Stimulated activated CD4-positive, alpha-beta T cell treated with anti-CD3 and anti-CD28 coated beads, Interleukin-1b, Interleukin-23, amount 100 ng/mL, for 48 hours (primary cell): ENCODE measurements around the gene COX4I1.
"Not testable (repeated sequence)": the region's sequence is repeated elsewhere in the genome, so short reads cannot be mapped to it uniquely, and the experiment has no call there.

Experiments used
- DNase-seq: peaks from one replicate; pipeline ENCODE4 v3.0.0-alpha.2; 2020

Gene COX4I1

DNA sequence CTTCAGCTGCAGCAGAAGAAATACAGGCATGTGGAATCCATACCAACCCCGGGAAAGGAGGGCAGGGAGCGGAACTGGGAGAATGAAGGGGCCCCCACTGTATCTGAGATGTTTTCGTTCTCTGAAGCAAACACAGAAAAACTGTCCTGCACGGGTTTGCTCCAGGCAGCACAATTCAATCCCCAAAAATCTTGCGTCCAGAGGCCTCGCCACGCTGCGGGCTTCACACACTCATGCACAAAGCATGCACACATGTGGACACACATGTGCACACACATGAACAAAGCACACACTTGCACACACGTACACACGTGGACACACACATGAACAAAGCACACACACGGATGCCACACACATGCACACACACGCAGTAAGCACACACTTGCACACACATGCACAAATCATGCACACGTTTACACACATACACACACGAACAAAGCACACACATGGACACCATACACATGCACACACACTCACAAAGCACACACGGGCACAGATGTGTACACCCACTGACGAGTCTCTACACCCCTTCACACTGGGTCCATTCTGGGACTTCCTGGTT lies 27.3 kb downstream of the COX4I1 start:
- DNase-seq: no peak

DNA sequence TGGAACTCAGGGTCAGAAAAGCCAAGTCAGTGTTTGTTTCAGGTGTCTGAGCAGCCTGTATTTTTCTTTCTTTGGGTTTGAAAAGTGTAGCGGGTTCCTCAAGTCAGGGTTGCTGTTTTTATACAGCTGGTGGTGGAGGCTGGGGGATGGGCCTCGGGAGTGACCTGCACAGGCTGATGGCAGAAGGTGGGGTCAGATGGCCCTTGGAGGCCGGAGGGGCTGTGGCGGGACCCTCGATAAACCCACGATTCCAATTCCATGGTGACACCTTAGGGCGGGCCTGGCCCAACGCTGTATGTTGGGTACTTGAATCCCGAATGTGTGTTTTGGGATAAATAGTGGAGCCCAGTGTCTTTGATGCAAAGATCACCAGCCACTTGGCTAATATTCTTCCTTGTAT lies 28.7 kb downstream of the COX4I1 start:
- no peak for DNase-seq

DNA sequence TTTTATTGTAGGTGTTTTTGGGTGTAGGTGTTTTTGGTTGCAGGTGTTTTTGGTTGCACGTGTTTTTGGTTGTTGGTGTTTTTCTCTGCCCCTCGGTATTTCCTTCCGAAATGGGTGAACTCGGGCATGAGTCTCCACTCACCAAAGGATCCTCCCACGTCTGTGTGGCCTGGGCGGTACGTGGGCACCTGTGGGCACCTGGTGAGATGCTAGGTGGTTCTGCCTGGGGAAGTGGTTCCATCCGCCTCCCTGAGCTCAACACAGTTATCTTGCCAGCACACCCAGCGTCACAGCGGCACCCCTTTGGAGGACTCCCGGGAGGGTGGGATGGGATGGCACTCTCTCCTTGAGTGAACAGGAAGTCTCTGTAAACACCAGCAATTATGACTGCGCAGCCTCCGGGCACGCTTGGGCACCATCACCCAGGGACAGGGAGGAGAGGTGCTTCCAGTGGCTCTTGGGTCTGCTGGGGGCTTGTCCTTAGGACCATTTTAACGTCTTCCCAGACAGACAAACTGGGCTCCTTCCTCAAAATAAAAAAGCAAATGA lies 29.8 kb downstream of the COX4I1 start:
- DNase-seq: no peak

DNA sequence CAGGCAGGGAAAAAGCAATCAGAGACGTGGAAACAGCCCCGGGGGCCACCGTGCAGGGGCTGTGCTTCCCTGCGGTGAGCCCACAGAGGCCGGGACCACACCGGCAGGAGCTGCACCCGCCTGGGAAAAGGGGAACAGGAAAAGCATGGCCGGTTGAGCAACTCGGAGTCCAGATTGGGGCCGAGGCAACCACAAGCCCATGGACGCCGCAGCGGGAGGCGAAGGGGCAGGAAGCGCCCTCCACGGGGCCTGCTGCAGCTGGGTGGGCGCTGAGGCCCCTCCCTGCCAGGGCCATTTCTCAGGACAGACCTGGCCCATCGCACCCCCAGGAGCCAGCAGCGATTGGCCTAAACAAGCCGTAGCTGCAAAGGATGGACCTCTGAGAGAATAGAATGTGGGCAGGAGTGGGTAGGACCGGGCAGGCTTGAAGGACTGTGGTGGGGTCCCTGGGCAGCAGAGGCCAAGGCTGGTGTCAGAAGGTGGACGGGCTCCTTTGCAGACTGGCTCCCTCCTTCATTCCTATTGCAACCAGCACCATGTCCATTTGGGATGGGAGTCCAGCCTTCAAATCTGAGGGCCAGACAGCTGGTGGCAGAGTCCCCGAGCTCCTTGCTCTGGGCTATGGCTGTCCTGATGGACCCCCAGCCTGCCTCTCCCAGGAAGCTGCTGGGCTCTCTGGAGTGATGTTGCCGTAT lies 30.4 kb downstream of the COX4I1 start:
- DNase-seq: no peak

DNA sequence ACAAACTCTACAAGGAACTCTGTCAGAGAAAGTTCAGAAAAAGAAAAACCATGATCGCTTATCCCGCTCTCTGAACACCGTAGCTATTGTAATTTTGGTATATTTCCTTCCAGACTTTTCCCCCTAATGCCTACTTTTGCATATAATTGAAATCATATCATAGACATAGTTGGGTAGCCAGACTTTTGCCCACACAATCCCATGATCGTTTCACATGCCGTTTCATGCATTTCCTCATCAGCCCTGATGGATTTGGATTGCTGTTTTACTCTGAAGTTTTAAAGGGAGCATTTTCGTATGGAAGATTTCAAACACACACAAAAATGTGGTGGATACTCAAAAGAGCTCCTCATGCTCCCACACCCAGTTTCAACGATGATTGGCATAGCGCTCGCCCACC lies 31.3 kb downstream of the COX4I1 start:
- no peak for DNase-seq

DNA sequence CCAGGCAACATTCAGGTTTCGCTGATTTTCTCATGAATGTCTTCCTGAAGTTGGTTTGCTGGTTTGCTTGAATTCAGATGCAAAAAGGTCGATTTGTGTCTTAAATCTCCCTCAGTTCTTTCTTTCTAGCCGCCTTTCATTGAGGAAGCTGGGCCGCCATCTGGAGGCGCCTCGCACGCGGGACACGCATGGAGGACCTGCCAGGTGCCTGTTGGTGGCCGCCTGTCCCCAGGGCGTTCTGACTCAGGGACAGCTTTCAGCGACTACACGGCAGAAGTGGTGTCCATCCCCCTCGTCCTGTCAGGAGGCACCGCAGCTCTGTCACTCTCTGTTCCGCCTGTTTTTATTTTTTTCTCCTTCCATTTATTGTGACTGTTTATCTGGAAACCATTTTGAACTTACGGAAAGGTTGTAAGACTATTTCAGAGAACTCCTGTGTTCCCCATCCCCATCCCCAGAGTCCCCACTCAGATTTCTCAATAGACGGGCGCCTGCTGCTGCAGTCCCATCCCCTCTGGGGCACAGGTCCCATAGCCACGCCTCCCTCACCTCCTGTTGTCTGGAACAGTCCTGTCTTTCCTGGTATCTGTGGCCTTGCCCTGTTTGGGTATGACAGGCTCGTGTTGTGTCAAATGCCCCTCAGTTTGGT lies 33.2 kb downstream of the COX4I1 start:
- no peak for DNase-seq

DNA sequence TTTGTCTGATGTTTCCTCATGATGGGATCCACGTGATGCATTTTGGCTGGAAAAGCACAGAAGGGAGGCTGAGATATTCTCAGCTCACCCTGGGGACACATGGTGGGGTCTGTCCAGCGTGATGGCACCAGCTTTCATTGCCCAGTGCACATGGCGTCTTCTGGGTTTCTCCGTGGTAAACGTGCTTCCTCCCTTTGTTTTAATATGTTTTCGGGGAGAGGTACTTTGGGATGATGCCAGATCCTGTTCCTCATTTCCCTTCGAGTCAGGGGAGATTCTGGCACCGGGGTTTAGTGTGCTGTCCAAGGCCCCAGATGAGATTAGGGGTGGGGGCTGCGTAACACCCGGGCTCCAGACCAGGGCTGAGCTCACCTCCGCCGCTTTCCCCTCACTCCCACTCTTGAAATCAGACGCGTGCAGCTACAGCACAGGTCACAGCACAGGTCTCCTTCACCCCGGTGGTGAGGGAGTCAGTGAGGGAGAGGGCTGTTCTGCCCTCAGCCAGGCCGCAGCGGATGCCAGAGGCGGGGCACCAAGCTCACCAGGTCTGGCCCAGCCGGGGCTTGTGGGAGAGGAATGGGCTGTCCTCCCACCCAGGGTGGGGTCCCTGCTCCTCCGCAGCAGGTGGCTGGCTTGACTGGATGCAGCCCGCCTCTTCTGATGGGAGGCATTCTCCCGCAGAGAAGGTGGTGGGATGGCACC lies 33.9 kb downstream of the COX4I1 start:
- DNase-seq: no peak

DNA sequence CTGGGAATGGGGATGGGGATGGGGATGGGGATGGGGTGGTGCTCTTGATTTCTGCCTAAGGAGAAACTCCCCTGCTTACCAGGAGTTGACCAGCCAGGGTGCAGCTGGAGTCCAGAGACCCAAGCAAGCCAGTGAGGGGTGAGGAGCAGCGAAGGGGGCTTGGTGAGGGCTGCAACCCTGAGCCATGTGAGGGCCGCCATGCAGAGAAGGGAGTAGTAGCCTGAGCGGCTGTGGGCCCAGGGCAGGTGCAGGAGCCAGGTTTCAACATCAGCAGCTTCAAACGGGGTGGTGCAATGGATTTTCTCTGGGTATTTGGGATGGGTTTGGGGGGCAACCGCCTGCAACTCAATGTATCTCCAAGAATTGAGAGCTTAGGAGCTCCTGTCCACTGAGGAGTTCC lies 35.2 kb downstream of the COX4I1 start:
- no peak for DNase-seq

DNA sequence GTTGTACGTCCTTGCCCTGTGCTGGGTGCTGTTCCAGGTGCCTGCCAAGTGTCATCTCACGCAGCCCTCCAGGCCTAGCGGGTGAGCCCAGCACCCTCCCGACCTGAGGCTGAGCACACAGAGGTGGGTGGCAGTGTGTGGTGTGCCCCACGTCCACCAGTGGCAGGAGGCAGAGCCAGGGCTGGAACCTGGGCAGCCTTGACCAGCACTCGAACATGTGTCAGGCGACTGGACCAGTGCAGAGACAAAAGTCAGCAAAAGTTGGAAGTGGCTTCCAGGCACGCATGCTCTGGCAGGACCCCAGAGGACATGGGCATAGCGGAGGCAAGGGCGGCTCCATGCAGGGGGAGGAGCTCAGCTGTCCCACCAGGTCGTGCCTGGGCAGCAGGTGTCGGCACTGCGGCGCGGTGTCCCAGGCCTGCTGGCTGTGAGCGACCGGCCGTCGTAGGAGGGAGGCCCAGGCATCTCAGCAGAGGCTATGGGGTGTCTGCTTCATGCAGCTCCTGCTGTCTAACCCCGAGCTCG lies 35.8 kb downstream of the COX4I1 start:
- no peak for DNase-seq

DNA sequence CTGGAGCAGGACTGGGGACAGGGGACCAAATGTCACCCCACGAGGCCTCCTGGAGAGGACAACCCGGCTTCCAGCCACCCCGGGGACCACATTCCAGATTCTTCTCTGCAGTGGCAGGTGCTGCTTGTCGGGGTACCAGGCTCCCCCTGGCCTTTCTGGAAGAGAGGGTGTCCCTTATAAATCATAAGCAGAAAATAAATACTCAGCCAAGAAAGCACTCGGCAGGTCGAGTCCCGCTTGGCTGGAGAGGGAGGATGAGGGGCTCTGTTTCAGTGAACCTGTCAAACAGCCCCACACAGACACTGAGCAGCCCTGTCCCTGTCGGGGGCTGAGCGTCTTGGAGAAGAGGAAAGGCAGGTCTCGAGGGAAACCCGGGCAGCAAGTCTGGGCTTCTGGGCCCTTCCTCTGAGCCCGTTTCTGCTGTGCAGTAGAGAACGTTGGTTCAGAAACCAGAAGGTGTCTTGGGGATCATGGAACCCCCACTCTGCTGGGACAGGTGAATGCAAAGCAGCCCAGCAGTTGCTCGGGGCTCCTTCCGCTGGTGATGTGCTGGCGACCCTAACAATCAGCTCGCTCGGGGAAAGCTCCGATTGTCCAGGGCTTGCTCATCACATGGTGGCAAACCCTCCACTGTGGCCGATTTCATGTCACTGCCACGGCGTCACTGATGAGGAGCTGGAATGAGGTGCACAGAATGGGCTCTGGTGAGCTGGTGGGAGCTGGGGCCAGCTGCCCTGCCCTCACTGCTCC lies 36.6 kb downstream of the COX4I1 start:
- DNase-seq: no peak

DNA sequence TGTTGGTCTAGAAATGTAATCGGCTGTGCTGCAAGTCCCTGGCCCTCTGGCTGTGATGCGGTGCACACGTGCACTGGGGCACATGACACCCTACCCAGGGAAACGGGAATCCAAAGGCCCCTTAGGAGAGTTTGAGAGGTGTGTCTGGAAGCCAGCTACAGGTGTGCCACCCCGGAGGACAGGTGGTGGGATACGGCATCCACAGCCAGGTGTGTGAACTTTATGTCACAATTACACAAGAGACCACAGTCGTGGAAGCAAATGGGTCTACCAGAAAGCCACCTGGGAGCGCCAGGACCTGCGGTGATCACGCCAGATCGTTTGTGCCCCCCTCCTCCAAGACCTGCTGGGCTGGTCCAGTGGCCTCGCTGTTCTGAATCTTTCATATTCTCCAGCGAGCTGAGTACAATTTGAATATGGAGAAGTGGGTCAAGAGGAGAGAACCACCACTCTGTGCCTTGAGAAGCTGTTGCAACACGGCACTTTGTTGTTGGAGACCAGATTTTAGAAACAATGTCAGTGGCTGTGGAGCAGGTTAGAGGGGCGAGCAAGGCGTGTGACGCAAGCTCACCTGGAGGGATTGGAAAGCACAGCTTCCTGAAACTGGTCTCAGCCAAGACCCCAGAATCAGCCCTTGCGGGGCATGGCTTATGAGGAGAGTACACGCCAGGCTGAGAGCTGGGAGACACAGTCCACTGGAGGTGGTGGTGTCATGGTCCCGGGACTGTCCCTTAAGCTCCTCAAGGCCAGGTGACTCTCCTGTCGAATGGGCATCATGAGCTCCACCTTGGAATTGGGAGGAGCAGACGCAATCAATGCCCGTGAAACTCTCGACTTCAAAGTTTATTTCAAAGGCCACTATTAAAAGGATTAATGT lies 37.4 kb downstream of the COX4I1 start:
- no peak for DNase-seq

DNA sequence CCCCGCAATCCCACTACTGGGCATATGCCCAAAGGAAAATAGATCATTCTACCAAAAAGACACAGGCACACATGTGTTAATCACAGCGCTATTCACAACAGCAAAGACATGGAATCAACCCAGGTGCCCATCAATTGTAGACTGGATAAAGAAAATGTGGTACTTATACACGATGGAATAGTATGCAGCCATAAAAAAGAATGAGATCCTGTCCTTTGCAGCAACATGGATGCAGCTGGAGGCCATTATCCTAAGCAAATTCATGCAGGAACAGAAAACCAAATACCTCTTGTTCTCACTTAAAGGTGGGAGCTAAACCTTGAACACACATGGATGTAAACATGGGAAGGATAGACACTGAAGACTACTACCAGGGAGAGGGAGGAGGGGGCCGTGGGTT lies 38.2 kb downstream of the COX4I1 start:
- not testable (repeated sequence) for DNase-seq

DNA sequence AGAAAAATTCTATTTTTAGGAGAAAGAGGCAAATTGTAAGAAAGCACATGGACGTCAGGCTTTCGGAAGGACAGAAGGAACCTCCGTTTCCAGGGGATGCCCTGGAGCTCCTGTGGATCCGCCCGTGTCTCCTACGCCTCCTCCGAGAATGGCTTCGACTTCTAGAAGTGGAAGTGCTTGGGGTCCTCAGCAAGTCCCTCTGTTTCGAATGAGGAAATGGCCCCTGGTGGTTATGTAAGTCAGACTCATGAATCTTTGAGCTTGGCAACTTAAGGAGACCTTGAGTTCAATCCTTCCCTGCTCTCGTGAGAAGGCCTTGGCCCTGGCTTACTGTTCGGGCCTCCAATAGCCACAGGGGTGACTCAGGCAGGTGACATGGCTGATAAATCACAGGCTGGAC lies 38.9 kb downstream of the COX4I1 start:
- no peak for DNase-seq

DNA sequence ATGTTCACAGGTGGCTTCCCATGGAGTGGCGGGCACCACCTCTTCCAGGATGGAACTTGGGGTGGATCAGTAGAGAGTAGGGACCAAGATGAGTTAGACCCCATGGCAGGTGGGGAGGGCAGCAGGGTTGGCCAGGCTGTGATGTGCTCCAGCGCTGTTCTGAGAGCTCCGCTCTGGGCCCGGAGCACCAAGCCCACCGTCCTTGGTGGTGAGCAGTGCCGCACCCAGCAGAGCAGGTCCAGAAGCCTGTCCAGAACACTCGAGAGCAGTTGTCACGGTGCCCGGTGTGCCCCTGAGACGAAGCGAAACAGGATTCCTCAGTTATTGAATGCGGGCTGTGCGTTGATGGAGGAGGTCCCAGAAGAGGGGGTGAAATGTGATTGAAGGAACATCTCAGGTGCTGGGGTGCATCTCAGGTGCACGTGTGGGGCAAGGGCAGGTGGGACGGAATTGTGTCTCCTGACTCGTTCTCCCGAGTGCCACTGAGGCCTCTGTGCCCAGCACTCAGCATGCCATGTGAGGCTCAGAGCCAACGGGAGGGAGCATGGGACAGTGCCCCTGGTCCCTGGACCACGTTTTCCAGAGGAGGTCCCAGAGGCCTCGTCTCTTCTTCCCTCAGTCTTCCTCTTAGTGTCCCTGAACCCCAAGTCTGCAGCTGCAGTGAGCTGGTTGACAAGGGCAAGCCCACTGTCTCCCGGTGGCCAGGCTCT lies 39.5 kb downstream of the COX4I1 start:
- no peak for DNase-seq

DNA sequence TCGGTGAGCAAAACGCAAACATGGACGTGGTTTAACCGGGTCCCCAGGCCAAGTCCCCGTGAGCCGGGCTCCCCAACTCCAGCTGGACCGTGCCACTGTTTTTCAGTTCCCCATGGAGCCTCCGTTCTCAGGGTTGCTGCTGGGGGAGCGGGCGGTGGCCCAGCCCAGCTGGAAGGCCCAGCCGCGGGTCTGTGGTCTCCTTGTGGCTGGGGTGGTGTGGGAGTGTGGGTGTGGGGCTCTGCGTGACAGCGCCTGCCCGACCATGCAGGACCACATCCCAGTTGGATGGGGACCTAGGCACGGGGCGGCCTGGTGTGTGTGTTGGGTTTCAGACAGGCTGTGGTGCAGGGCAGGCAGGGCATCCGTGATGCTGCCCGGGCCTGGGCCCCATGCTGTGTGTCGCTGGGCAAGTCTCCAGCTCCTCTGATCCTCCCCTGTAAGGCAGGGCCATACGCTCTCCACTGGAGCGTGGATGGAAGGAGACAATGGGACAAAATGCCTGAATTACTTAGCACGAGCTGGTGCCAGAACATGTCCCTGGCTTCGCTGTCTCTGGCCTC lies 40.3 kb downstream of the COX4I1 start:
- DNase-seq: no peak

DNA sequence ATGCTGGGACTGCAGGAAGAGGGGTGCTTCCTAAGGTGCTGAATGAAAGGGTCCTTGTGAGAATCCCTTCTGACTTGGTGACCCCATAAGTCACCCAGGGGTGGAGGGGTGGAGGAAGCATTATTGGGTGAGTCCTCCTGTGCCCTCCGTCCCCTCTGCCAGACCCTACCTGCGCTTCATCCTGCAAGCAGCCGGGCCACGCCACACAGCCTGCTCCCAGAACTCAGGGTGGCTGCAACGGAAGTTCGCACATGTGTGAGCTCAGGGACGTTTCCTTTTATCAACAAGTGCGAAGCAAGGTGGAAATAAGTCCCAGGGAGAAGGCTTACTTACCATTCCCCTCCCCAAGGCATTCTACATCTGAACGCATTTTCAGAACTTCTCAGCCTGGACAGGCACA lies 40.9 kb downstream of the COX4I1 start:
- DNase-seq: no peak

DNA sequence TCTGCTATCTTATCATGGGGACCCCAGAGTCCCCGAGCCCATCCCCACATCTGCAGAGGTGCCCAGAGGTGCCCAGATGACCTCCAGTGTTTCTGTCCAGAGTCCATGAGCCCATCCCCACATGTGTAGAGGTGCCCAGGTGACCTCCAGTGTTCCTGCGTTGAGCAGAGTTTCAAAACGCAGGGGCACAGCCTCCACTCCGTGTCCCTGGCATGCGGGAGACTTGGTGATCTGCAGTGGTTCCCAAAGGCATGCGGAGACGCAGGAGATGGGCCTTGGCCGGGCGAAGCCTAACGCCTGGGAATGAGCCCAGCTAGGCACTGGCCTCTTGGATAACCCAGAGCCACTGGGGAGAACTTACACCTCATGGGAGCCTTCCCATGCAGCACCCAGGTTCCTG lies 41.3 kb downstream of the COX4I1 start:
- no peak for DNase-seq

DNA sequence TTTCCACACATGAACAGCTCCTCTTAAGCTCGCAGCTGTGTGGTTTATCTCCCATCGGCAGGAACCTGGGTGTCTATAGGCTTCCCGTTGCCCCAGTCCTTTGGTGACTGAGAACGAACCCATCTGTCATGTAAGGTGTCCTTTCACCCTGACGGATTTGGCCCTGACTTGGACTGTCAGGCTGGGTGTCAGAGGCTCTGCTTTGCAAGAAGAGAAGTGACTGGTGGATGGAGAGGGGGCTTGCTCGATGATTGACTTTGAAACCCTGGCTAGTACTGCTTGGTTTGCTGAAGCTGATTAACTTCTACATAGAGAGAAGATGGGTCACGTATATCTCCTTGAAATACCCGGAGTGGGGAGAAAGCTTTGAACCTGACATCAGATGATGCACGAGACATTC lies 42.9 kb downstream of the COX4I1 start:
- DNase-seq: no peak

DNA sequence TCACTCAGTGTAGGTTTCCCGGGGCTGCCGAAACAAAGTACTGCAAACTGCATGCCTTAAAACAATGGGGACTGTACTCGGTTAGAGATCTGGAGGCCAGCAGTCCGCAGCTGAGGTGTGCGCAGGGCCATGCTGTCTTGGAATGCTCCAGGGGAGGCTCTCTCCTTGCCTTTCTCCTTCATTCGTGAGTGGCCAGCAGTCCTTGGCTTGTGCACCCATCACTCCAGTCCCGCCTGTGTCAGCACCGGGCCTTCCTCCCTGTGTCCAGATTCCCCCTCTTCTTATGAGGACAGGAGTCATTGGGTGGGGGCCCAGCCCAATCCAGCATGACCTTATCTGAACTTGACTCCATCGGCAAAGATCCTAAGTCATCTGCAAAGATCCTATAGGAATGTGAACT lies 43.4 kb downstream of the COX4I1 start:
- DNase-seq: no peak

DNA sequence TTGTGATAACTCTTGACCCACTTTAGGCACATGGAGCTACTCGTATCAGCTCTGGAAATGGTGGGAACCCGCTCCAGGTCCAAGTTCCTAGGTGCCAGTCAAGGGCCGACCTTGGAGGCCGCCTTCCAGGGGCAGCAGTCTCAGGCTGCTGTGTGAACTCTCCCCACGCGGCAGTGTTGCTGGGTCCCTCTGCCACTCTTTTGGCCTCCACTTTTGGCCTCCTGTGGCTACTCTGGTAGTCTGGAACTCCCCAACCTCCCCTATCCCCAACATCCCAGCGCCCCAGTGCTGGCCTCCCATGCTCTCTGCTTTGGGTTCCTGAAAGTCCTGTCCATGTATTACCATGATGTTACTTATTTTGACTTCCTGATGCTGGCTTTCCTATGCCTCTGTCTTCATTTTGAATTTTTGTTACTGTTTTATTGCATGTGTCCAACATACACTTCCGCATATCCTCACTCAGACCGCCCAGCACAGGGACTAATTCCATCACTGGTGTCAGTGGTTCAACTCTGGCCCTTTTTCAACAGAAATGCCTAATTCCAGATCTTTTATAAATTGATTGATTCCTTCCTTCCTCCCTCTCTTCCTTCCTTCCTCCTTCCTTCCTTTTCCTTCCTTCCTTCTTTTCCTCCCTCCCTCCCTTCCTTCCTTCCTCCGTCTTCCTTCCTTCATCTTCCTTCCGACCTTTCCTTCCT lies 44.1 kb downstream of the COX4I1 start:
- DNase-seq: no peak
